Nephron progenitor cell (in vitro differentiated cells): ENCODE measurements around the gene COX6B2.

ENCODE experiments used
- DNase-seq: peaks from one replicate; pipeline ENCODE4 v3.0.0; 2021
- H3K27ac Mint-ChIP-seq: 2 replicates; pipeline ENCODE4 v1.8.0; 2021; ENCODE audit warnings: mild to moderate bottlenecking, moderate library complexity, mixed read lengths
- H3K27me3 Mint-ChIP-seq: 2 replicates; pipeline ENCODE4 v1.8.0; 2021; ENCODE audit warnings: mild to moderate bottlenecking, low read depth, mixed read lengths; ENCODE audit not compliant: poor library complexity
- H3K36me3 Mint-ChIP-seq: 2 replicates; pipeline ENCODE4 v1.8.0; 2021; ENCODE audit warnings: low read depth, mixed read lengths
- H3K4me1 Mint-ChIP-seq: 2 replicates; pipeline ENCODE4 v1.8.0; 2021; ENCODE audit warnings: mixed read lengths
- H3K4me3 Mint-ChIP-seq: 2 replicates; pipeline ENCODE4 v1.8.0; 2021; ENCODE audit warnings: mild to moderate bottlenecking, moderate library complexity, mixed read lengths
- H3K9me3 Mint-ChIP-seq: 2 replicates; pipeline ENCODE4 v1.8.0; 2021; ENCODE audit warnings: mild to moderate bottlenecking, moderate library complexity, mixed read lengths
- TF ChIP-seq, protein P1 (sequence below): fragments of 200-600 bp; sonication (generic); IDR thresholded peaks from 2 replicates; pipeline ENCODE4 v1.5.0; 2021; ENCODE audit warnings: antibody characterized with exemption

COX6B2 gene

DNA sequence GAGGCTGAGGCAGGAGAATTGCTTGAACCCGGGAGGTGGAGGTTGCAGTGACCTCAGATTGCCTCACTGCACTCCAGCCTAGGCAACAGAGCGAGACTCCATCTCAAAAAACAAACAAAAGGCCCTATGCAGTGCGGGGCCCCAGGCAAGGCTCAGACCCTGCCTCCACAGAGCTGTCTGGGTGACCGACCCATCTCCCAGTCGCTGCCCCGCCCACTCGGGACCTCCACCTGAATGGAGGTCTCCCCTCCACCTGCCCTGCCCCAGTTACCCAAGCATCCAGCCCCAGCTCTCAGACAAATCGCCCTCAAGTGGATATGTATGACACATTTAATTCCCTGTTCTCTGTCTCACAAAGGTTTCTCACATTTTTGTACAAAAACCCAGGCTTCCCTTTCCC lies 10.7 kb upstream of the COX6B2 start:
- no peaks in the 10 kb centered on the region for H3K36me3 Mint-ChIP-seq
- H3K9me3 Mint-ChIP-seq: no peaks in the 10 kb centered on the region
- no peak overlapping the region for H3K4me3 Mint-ChIP-seq
- H3K27me3 Mint-ChIP-seq: peaks cover 18% of the 10 kb centered on the region
- no peak overlapping the region for H3K27ac Mint-ChIP-seq
- no peak for DNase-seq
- peaks cover 26% of the 10 kb centered on the region for H3K4me1 Mint-ChIP-seq
- TF ChIP-seq, protein P1, sequence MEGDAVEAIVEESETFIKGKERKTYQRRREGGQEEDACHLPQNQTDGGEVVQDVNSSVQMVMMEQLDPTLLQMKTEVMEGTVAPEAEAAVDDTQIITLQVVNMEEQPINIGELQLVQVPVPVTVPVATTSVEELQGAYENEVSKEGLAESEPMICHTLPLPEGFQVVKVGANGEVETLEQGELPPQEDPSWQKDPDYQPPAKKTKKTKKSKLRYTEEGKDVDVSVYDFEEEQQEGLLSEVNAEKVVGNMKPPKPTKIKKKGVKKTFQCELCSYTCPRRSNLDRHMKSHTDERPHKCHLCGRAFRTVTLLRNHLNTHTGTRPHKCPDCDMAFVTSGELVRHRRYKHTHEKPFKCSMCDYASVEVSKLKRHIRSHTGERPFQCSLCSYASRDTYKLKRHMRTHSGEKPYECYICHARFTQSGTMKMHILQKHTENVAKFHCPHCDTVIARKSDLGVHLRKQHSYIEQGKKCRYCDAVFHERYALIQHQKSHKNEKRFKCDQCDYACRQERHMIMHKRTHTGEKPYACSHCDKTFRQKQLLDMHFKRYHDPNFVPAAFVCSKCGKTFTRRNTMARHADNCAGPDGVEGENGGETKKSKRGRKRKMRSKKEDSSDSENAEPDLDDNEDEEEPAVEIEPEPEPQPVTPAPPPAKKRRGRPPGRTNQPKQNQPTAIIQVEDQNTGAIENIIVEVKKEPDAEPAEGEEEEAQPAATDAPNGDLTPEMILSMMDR: no peak

- Mint-ChIP-seq H3K9me3 (no peaks in the 10 kb centered on the region), H3K36me3 (no peaks in the 10 kb centered on the region), H3K27me3 (peaks cover 12% of the 10 kb centered on the region), H3K4me1 (peaks cover 26% of the 10 kb centered on the region), H3K27ac (no peak within 1 kb of the TSS), H3K4me3 (no peak within 1 kb of the TSS)
- TF ChIP-seq, protein P1: no peak
- DNase-seq: peak; percentile 49
These were observed 8.6 kb upstream of the COX6B2 start, which contains the start of gene GARIN5B for GRCh38 chr19:55362990-55363716. GARIN5B (minus strand) TSS chr19:55363260; CDS start chr19:55363066, 194 bp downstream.

DNA sequence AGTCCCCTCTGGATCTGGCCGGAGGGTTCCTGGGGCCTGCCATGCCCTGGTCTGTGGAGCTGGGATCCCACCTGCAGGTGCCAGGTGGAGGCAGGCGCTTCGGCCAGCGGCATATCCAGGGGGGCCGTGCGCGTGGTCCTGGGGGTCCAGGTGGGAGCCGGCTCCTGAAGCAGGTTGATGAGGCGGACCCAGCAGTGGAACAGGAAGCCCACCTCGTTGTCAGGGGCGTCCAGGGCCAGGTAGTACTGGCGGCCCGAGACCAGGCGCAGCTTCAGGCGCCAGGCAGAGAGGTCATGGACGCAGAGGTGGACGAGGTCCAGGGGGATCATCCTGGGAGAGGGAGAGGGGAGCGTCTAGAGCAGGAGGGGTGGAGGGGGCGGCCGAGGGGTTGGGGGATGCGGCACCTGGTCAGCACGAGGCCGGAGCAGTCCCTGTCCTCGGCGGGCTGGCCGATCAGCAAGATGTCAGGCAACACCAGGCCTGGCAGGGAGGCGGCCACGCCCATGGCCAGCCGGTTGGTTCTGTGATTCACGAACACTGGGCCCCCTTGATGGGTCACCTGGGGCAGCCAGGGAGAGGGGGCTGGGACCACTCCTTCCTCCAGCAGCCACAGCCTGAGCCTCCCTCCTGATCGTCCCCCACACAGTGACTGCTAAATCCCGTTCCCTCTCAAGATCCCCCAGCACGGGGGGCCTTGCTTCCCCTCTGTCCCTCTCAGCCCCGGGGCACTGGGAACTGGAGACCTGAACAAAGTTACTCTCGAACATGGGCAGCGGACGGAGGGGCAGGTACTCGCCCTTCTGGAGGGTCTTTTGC lies 7.9 kb upstream of the COX6B2 start:
- H3K4me1 Mint-ChIP-seq: peaks cover 28% of the 10 kb centered on the region
- no peaks in the 10 kb centered on the region for H3K9me3 Mint-ChIP-seq
- H3K4me3 Mint-ChIP-seq: no peak overlapping the region
- DNase-seq: no peak
- no peak overlapping the region for H3K27ac Mint-ChIP-seq
- peaks cover 15% of the 10 kb centered on the region for H3K27me3 Mint-ChIP-seq
- H3K36me3 Mint-ChIP-seq: no peaks in the 10 kb centered on the region
- TF ChIP-seq, protein P1: no peak

DNA sequence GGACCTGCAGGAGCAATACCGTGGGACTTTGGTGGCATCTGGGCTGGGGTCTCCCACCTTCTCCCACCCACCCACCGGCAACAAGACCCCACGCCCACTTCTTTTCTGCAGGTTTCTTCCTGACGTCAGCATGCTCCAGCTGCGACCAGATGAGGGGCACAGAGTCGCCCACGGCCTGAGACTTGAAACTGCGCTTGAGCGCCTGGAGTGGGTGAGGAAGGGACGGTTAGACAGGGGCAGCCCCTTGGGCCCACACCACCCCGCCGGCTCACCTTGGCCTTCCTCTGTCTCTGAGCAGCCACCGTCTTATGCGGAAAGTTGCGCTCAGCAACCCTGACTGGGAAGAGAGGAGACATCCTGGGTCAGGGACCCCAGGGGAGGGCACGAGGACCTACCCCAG lies 6.4 kb upstream of the COX6B2 start:
- H3K4me3 Mint-ChIP-seq: no peak overlapping the region
- H3K36me3 Mint-ChIP-seq: no peaks in the 10 kb centered on the region
- peaks cover 28% of the 10 kb centered on the region for H3K4me1 Mint-ChIP-seq
- peaks cover 29% of the 10 kb centered on the region for H3K27me3 Mint-ChIP-seq
- no peak for DNase-seq
- no peaks in the 10 kb centered on the region for H3K9me3 Mint-ChIP-seq
- no peak overlapping the region for H3K27ac Mint-ChIP-seq
- TF ChIP-seq, protein P1: no peak

DNA sequence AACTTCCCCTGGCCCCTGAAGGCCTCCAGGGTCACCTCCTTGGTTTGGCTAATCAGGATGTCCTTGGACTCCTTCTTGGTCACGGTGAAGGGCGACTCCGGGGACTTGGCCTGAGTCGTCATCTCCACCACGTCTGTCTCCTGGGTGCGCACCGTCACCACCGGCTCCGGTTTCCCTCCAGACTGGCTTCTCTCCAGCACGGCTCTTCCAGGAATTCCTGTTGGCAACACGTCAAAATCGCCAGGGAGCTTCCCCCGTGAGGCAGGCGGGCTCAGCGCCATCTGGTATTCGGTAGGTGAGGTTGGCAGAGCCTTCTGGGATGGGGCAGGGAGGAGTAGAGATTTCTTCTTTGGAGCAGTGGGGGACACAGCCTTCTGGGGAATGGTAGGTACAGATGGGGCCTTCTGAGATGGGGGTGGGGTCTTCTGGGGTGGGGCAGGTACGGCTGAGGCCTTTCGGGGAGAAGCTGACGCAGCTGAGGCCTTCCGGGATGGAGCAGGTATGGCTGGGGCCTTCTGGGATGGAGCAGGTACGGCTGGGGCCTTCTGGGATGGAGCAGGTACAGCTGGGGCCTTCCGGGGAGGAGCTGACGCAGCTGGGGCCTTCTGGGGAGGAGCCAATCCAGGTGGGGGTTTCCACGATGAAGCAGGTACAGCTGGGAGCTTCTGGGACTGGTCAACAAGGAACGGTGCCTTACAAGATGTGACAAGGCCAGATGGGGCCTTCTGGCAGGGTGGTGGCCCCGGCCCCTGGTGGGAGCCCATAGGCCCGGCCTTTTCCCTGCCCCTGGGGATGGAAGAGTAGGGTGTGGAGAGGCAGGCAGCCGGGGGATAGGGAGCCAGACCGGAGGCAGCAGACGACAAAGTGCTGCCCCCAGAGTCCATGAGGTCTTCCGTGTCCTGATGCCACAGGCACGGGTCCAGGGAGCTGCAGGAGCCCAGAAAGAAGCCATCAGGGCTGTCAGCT lies 4.7 kb upstream of the COX6B2 start:
- no peak overlapping the region for H3K27ac Mint-ChIP-seq
- H3K36me3 Mint-ChIP-seq: no peaks in the 10 kb centered on the region
- TF ChIP-seq, protein P1: no peak
- H3K4me1 Mint-ChIP-seq: peaks cover 23% of the 10 kb centered on the region
- no peak for DNase-seq
- H3K9me3 Mint-ChIP-seq: no peaks in the 10 kb centered on the region
- peaks cover 41% of the 10 kb centered on the region for H3K27me3 Mint-ChIP-seq
- H3K4me3 Mint-ChIP-seq: no peak overlapping the region
